ENCODE measurements around the gene STC2. TPM values are rescaled to one million over a fixed set of nuclear protein-coding genes. Genes with fewer than 3 reads are reported as not detected.

The STC2 gene
- polyA plus RNA-seq, 3 donors, result not detected

DNA sequence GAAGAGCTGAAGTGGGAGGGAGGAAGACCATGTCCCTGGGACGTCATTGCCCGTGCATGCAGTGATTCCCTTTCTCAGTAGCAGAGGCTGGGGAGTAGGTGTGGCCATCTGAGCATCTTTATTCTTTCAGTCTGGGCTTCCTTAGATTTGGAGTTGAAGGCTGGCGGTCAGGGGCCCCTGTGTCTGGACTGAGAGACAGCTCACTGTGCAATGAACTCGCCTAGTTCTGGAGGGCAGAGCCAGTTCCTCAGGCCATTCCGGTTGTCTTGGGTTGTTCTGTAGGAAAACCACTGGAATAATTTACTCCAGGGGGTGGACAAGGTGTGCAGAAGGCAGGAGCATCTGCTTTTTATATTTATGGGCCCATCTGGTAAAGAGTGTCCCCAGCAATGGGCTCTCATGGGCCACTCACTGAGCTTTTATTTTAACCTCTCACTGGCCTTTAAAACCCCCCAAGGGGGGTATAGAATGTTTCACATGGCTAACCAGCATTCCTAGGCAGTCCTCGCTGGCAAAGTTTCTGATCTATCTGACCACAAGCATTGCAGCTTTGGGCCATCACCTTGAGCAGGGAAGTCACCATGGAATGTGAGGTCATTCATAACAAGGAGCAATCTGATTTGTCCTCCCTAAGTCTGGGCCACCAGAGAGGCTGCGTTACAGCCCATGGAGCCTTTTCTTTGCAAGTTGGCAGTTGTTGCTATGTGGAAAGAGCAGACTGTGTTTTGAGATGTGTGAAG, 9.2 kb downstream of the STC2 start:
- H3K4me3 Mint-ChIP-seq, result no peak overlapping the region
- H3K36me3 Mint-ChIP-seq, result no peaks in the 10 kb centered on the region
- H3K27ac Mint-ChIP-seq, result no peak overlapping the region
- peaks cover 0 to 40% of the 10 kb centered on the region in 2 donors for H3K27me3 ChIP-seq (ENCODE audit: control insufficient read depth in 2 of 2, insufficient read depth in 2 of 2, low read length in 2 of 2)
- no peak overlapping the region for H3K4me3 ChIP-seq (replicated peaks in 1 of 3; ENCODE audit: low read depth in 2 of 3, low read length in 3 of 3)
- TF ChIP-seq, protein P1, sequence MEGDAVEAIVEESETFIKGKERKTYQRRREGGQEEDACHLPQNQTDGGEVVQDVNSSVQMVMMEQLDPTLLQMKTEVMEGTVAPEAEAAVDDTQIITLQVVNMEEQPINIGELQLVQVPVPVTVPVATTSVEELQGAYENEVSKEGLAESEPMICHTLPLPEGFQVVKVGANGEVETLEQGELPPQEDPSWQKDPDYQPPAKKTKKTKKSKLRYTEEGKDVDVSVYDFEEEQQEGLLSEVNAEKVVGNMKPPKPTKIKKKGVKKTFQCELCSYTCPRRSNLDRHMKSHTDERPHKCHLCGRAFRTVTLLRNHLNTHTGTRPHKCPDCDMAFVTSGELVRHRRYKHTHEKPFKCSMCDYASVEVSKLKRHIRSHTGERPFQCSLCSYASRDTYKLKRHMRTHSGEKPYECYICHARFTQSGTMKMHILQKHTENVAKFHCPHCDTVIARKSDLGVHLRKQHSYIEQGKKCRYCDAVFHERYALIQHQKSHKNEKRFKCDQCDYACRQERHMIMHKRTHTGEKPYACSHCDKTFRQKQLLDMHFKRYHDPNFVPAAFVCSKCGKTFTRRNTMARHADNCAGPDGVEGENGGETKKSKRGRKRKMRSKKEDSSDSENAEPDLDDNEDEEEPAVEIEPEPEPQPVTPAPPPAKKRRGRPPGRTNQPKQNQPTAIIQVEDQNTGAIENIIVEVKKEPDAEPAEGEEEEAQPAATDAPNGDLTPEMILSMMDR (IDR thresholded peaks at IDR 0.05), result no peak
- no peak overlapping the region for H3K4me2 ChIP-seq (replicated peaks; ENCODE audit: extremely low read depth, low read length, poor library complexity, severe bottlenecking)
- no peaks in the 10 kb centered on the region for H3K79me2 ChIP-seq (ENCODE audit: insufficient read depth, low read length)
- H3K9me3 ChIP-seq (replicated peaks in 1 of 2; ENCODE audit: control insufficient read depth in 1 of 2, insufficient read depth in 1 of 2, low read length in 2 of 2), result no peaks in the 10 kb centered on the region
- H3K4me1 Mint-ChIP-seq, result peaks cover 4% of the 10 kb centered on the region
- H3K4me1 ChIP-seq (ENCODE audit: control insufficient read depth in 1 of 2, insufficient read depth in 2 of 2, low read length in 2 of 2), result no peaks in the 10 kb centered on the region
- H4K20me1 ChIP-seq (ENCODE audit: insufficient read depth, low read length), result no peaks in the 10 kb centered on the region
- H2AFZ ChIP-seq (ENCODE audit: insufficient read depth, low read depth, low read length, poor library complexity, severe bottlenecking), result no peak overlapping the region
- no peak overlapping the region for H3K27ac ChIP-seq (ENCODE audit: low read depth in 1 of 2, low read length in 2 of 2)
- 86% methylated on average over 7 of the region's 7 CpGs for WGBS (ENCODE audit: insufficient coverage)
- no peak for DNase-seq
- H3K27me3 Mint-ChIP-seq (ENCODE audit: low read depth in 3 of 3), result peaks cover 30 to 62% (median 49%) of the 10 kb centered on the region in 3 donors
- H3K9ac ChIP-seq (ENCODE audit: insufficient read depth, low read length, poor library complexity, severe bottlenecking), result no peak overlapping the region
- no peaks in the 10 kb centered on the region for H3K36me3 ChIP-seq (replicated peaks in 1 of 2; ENCODE audit: control insufficient read depth in 1 of 2, insufficient read depth in 2 of 2, low read length in 2 of 2)
- intact Hi-C loops (cut with micrococcal nuclease), result no loop called here
- peaks cover 0 to under 1% (median 0%) of the 10 kb centered on the region in 7 donors for H3K9me3 Mint-ChIP-seq

DNA sequence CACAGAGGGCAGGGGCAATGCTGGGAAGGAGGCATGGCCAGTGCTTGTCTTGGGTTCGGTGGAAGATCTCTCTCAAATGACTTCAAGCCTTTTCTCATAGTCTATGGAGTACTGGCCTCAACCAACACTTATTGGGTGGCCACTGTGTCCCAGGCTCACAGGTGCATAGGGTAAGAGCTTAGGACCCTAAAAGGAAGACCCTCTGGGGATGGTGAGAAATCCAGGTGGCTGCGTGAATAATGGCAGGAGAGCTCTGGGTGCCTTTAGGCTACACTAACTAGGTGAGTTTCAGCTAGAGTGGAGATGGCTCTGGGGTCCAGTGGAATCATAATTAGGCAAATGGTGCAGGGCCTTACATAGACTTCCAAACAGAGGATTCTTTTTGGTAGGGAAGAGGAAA, 9.9 kb downstream of the STC2 start:
- Histone ChIP-seq H2AFZ (ENCODE audit: insufficient read depth, low read depth, low read length, poor library complexity, severe bottlenecking) (no peak overlapping the region), H3K27me3 (ENCODE audit: control insufficient read depth in 2 of 2, insufficient read depth in 2 of 2, low read length in 2 of 2) (peaks cover 0 to 33% of the 10 kb centered on the region in 2 donors), H3K4me1 (ENCODE audit: control insufficient read depth in 1 of 2, insufficient read depth in 2 of 2, low read length in 2 of 2) (no peaks in the 10 kb centered on the region), H3K79me2 (ENCODE audit: insufficient read depth, low read length) (no peaks in the 10 kb centered on the region), H4K20me1 (ENCODE audit: insufficient read depth, low read length) (no peaks in the 10 kb centered on the region), H3K4me3 (replicated peaks in 1 of 3; ENCODE audit: low read depth in 2 of 3, low read length in 3 of 3) (no peak overlapping the region), H3K9ac (ENCODE audit: insufficient read depth, low read length, poor library complexity, severe bottlenecking) (no peak overlapping the region), H3K36me3 (replicated peaks in 1 of 2; ENCODE audit: control insufficient read depth in 1 of 2, insufficient read depth in 2 of 2, low read length in 2 of 2) (no peaks in the 10 kb centered on the region), H3K9me3 (replicated peaks in 1 of 2; ENCODE audit: control insufficient read depth in 1 of 2, insufficient read depth in 1 of 2, low read length in 2 of 2) (no peaks in the 10 kb centered on the region), H3K4me2 (replicated peaks; ENCODE audit: extremely low read depth, low read length, poor library complexity, severe bottlenecking) (no peak overlapping the region), H3K27ac (ENCODE audit: low read depth in 1 of 2, low read length in 2 of 2) (no peak overlapping the region)
- DNase-seq, result no peak
- TF ChIP-seq, protein P1 (IDR thresholded peaks at IDR 0.05), result no peak
- intact Hi-C loops (cut with micrococcal nuclease), result no loop called here
- no peak overlapping the region for H3K4me3 Mint-ChIP-seq
- H3K27me3 Mint-ChIP-seq (ENCODE audit: low read depth in 3 of 3), result peaks cover 23 to 61% (median 42%) of the 10 kb centered on the region in 3 donors
- no peaks in the 10 kb centered on the region for H3K9me3 Mint-ChIP-seq
- 80% methylated on average over 1 of the region's 2 CpGs for WGBS (ENCODE audit: insufficient coverage)
- H3K27ac Mint-ChIP-seq, result no peak overlapping the region
- no peaks in the 10 kb centered on the region for H3K4me1 Mint-ChIP-seq
- no peaks in the 10 kb centered on the region for H3K36me3 Mint-ChIP-seq
